ELF-1 (cell line): ENCODE results near the gene ZNF451.

Experiments used
- DNase-seq: peaks from one replicate; pipeline ENCODE4 v3.0.0-alpha.2; 2016; ENCODE audit warnings: low read depth, low spot score

The ZNF451 gene

GRCh38 chr6:57207872-57208271 lies 117.9 kb downstream of the ZNF451 start:
- DNase-seq = no peak

- DNase-seq = no peak
Measured at GRCh38 chr6:57209030-57209429, 119.0 kb downstream of the ZNF451 start.

- no peak for DNase-seq
Measured at GRCh38 chr6:57210060-57210459, 120.1 kb downstream of the ZNF451 start.

GRCh38 chr6:57215260-57215659 lies 125.3 kb downstream of the ZNF451 start:
- no peak for DNase-seq

- DNase-seq = no peak
Measured at GRCh38 chr6:57216235-57217101, 126.5 kb downstream of the ZNF451 start.

GRCh38 chr6:57217270-57217669 lies 127.3 kb downstream of the ZNF451 start:
- DNase-seq = no peak
